Hepatocyte (in vitro differentiated cells): Measurements from ENCODE around the gene UQCC3.

Experiments used
- EZH2 ChIP-seq: fragments of 200-600 bp; sonication (generic); IDR thresholded peaks from 2 replicates; pipeline ENCODE4 v1.6.1; 2016; ENCODE audit warnings: antibody characterized with exemption, mild to moderate bottlenecking, borderline replicate concordance
- EZH2phosphoT487 ChIP-seq: fragments of 200-600 bp; sonication (generic); IDR thresholded peaks from one replicate; pipeline ENCODE4 v1.6.1; 2018; ENCODE audit warnings: antibody characterized with exemption, mild to moderate bottlenecking, low read depth, moderate library complexity; ENCODE audit not compliant: unreplicated experiment, severe bottlenecking
- TF ChIP-seq, protein P1 (sequence below): fragments of 200-600 bp; sonication (generic); IDR thresholded peaks from 2 replicates; pipeline ENCODE4 v1.5.1; 2016; ENCODE audit warnings: antibody characterized with exemption, mild to moderate bottlenecking; ENCODE audit not compliant: poor library complexity

DNA sequence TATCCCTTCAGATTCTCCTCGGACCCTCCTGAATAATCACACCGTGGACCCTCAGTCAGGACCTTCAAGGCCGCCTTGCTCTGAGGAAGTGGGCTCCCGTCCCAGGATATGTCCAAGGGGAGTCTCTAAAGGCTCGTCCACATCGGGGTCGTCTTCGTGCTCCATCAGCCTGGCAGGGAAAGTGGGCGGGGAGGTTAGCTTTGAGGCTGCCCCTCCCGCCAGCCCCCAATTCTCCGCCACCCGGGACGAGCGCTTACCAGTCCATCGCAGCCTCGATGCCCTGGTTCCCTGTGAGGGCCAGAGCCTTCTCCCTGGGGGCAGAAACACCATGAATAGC, 6.9 kb downstream of the UQCC3 start:
- TF ChIP-seq, protein P1, sequence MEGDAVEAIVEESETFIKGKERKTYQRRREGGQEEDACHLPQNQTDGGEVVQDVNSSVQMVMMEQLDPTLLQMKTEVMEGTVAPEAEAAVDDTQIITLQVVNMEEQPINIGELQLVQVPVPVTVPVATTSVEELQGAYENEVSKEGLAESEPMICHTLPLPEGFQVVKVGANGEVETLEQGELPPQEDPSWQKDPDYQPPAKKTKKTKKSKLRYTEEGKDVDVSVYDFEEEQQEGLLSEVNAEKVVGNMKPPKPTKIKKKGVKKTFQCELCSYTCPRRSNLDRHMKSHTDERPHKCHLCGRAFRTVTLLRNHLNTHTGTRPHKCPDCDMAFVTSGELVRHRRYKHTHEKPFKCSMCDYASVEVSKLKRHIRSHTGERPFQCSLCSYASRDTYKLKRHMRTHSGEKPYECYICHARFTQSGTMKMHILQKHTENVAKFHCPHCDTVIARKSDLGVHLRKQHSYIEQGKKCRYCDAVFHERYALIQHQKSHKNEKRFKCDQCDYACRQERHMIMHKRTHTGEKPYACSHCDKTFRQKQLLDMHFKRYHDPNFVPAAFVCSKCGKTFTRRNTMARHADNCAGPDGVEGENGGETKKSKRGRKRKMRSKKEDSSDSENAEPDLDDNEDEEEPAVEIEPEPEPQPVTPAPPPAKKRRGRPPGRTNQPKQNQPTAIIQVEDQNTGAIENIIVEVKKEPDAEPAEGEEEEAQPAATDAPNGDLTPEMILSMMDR, result no peak
- TF ChIP-seq EZH2 (no peak), EZH2phosphoT487 (no peak)
